NCI-H82 treated with DMSO at 0.1 percent for 48 hours (cell line): ENCODE measurements around the gene KIRREL3.

Source experiments
- DNase-seq: peaks from one replicate; lab custom pipeline; 2025; ENCODE audit not compliant: unreplicated experiment; lab: John Stamatoyannopoulos, UW

KIRREL3 gene

DNA sequence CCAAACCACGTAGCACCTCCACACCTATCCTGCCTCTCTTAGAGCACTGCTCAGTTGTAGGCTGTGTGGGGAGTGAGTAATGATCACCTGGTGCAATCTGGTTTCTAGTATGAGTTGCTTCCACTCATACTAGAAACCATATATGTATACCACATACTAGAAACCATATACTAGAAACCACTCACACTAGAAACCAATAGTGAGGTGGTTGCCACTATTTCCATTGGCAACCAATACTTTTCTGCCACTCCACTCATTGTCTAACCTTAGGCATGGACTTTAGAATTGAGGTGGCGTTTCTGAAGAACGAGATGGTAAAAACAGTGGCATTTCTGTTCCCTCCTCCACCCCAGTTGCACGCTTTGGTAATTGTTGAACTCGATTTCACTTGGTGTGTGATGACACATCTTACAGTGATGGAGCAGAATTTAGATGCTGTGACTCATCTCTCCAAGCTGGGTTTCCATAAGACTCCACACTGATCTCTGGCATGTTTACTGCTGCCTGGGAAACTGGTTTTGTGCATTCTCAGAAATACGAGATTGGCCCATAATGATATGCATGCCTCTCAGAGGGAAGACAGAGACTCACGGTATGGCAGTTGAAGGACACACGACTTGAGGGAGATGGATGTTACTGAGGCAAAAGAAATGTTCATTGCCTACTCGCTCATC, 82.9 kb downstream of the KIRREL3 start:
- no peak for DNase-seq

- no peak for DNase-seq
Measured at GRCh38 chr11:126915430-126915829, 85.1 kb downstream of the KIRREL3 start.

- DNase-seq, result no peak
Measured at GRCh38 chr11:126914941-126915340, 85.6 kb downstream of the KIRREL3 start.

DNA sequence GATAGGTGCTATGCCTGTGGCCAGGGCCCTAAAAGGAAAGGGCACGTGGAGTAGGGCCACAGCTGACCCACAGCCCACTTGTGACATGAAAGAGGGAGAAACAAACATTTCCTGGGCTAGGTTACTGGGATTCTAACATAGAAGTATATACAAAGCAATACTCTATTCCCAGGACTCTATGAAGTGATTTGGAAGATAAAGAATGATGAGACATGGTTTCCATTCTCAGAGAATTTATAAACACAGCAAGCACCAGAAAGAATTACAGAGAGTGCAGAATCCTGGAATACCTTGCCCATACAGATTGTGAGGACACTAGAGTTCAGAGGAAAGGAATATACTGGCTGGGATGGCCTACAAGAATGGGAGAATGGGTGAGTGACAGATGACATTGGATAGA, 86.4 kb downstream of the KIRREL3 start:
- no peak for DNase-seq

GRCh38 chr11:126904520-126904919, 96.0 kb downstream of the KIRREL3 start:
- no peak for DNase-seq

DNA sequence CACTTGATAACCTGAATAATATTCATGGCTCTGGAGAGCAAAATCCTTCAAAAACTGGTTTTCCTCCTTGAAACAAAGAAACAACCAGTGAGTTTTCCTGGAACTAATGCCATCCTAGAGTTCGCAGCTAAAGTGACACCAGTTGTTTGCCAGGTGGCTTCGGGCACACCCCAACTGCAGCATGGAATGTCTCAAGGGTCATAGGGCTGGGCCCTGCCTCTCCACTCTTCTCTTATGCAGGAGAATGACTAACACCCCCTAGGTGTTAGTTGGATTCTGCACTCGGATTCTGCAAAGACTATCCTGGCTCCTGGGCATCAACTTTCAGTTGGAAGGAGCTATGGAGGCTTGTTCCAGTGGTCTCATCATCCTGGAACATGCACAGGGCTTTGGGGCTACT, 98.8 kb downstream of the KIRREL3 start:
- DNase-seq, result no peak

- DNase-seq, result no peak
Measured at GRCh38 chr11:126899961-126900748, 100.4 kb downstream of the KIRREL3 start.

DNA sequence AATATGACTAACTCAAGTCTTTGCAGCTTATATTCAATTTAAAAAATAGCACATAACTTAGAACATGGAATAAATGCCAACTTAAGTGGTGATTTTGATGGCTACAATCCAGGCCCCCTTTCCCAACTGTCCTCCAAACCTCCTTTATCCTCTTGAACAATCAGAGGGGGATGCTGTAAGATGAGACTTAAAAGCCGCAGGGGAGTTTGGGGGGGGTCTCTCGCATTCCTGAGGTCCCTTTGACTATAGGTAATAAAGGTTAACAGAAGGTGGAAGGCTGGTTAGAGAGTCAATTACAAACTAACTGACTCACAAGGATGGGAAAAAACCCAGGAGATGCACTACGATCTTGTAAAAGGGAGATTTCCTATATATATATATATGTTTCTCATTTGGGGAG, 101.8 kb downstream of the KIRREL3 start:
- DNase-seq, result no peak

DNA sequence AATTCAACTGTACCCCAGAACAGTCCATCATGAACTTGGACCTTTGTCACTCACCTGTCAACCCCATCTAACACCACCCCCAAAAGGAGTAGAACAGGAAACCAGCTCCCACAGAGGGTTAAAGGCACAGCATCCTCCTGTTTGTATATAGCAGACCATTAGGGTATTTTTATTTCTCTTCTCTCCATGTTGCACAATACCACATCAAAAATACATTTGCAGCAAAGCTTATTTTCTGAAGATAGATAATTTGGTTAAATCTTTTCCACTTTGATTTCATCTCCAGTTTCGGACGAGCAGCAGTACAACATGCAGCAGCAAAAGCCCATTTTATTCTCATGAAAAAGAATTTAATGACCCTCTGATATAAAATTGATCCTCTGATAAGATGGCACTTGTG, 103.1 kb downstream of the KIRREL3 start:
- no peak for DNase-seq

GRCh38 chr11:126896025-126896424, 104.5 kb downstream of the KIRREL3 start:
- no peak for DNase-seq

DNA sequence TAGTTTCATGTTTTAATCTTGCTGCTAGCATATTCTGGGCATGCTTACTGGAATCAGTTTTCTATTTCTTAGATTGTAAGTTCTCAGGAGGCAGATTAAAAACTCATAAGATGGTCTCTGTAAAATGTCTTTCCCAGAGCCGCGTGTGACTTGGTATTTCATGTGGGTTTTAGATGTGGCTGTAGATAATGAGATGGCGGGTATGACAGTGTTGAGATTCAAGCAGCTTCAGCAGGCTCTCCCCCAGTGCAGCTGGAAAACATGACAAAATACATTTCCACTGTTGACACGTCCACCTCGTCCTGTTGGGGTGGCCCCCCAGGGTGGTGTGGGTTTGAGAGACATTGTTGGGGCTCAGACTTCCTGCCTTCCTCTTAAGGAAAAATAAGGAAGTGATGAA, 106.8 kb downstream of the KIRREL3 start:
- no peak for DNase-seq

DNA sequence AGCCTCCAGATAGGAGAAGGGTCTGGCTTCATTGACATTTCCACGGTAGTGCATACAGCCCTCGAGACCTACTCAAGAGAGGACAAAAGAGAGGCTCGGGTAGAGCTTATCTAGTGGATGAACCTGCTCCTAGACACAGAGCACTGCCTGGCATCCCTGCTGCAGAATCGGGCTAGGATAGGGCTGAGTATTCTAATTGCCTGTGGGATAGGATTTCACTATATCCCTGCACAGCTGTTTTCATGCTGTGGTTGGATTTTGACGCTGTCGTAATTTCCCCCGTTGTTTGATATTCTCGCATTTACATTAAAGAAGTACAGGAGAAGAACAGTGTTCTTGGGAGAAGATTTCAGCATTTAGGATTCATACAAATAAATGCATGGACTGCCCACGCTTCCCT, 107.8 kb downstream of the KIRREL3 start:
- no peak for DNase-seq

- DNase-seq, result no peak
Measured at GRCh38 chr11:126891556-126892217, 108.9 kb downstream of the KIRREL3 start.

GRCh38 chr11:126890561-126890960, 110.0 kb downstream of the KIRREL3 start:
- no peak for DNase-seq

DNA sequence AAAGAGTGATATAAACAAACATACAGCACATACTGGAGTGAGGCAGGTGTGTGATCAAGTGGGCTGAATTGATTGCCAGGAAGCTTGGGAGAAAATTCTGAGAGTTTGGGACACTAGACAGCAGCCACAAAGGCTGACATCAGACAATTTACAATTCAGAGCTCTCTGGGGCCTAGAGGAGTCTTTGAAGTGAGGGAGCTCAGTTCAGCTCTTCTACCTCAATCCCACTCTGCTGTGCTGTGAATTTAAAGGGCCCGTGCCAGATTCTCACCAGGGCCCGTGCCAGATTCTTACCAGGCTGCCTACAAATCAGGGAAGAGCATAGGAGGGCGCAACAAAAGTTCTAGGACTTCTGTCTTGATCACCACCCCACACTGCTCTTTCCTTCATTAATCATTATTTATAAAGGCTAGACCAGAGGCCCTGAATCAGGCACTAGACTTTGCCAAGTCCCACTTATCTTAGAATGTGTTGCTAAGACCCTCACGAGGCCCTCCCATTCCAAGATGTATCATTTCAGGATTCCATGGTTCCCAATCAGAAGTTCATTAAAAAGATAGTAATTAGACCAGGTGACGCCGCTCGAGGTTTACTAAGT, 112.4 kb downstream of the KIRREL3 start:
- DNase-seq, result no peak

- DNase-seq, result no peak
Measured at GRCh38 chr11:126886636-126887035, 113.9 kb downstream of the KIRREL3 start.

DNA sequence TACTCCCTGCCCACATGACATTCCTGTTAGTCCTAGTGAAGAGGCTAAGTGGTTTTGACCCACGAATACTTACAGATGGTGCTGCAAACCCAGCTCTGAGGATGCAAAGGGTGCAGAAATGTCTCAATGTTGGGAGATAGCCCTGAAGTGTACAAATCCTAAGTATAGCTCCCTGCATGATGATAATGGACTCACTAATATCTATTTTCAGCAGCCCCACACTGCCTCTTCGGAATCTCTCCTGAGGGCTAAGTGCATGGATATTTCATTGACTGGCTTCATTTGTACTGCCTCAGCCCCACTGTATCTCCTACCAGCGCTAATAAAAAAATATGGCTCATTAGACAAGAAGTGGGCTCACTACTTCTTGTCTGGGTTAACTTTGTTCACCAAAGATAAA, 114.5 kb downstream of the KIRREL3 start:
- no peak for DNase-seq

DNA sequence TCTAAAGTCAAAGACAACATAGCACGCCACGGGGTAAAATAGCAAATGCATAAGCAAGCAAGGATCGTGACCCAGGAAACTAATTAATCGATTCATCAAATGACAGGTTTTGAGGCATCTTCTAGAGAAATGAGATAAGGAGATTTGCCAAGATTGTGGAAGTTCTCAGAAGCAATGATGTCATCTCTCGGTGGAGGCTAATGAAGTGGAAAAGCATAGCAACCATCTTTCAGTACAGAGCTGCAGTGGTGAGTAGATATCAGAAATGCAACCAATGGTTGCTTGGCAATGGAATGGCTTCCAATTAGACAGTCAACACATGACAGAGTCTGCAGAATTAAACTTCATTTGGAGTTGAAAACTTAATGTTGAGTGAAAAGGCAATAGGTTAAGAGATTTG, 116.0 kb downstream of the KIRREL3 start:
- DNase-seq, result no peak

DNA sequence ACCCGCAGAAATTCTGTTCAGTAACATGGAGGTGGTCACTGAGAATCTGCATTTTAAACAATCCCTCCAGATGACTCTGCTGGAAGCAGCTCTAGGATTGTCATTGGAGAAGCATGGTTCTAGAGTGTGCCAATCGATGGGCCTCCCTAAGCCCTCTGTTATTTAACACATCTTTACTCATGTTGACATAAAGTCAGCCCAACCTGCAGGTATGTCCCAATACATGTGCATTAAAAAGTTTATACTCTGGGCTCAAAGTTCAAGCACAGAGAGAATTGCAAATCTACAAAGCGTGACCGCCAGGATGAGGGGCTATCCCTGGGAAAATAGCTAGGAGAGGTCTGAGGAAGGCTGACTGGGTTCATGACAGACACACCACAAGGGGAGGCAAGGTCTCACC, 116.4 kb downstream of the KIRREL3 start:
- no peak for DNase-seq

- DNase-seq, result no peak
Measured at GRCh38 chr11:126880872-126881271, 119.7 kb downstream of the KIRREL3 start.

DNA sequence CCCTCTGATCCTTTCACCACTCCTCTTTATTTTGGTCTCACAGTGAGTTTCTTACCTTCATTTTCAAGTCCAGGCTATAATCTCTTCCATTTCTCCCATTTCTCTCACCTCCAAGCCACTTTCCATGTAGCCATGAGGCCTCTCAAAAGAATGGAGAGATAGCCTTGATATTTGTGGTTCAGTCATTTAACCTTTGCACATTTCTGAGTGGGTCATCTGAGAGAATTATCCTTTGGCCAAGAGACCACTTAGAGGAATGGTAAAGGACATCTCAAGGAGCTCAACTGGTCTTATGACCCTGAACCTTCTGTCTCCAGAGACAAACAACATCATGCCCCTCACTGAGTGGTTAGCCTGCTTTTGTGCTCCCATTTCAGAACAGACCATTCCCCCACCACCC, 121.1 kb downstream of the KIRREL3 start:
- DNase-seq, result no peak
